LNCaP clone FGC (cell line): ENCODE data around the gene TRIP4.
"Not testable (repeated sequence)": the region's sequence is repeated elsewhere in the genome, so short reads cannot be mapped to it uniquely, and the experiment has no call there.

Experiments
- DNase-seq: peaks from one replicate; pipeline ENCODE4 v3.0.0-alpha.2; 2011; ENCODE audit warnings: low read depth
- H3K4me3 ChIP-seq: 2 replicates; pipeline ENCODE4 v1.5.1; 2011; ENCODE audit warnings: mild to moderate bottlenecking, low read depth, low read length, control low read depth
- TF ChIP-seq, protein P1 (sequence below): IDR thresholded peaks from 2 replicates; pipeline ENCODE4 v1.5.1; 2012; ENCODE audit warnings: mild to moderate bottlenecking; ENCODE audit not compliant: control insufficient read depth, insufficient read depth; ENCODE audit errors: extremely low read depth

Gene TRIP4

GRCh38 chr15:64480891-64481290 lies 93.3 kb downstream of the TRIP4 start:
- H3K4me3 ChIP-seq, result no peak overlapping the region
- no peak for DNase-seq
- TF ChIP-seq, protein P1, sequence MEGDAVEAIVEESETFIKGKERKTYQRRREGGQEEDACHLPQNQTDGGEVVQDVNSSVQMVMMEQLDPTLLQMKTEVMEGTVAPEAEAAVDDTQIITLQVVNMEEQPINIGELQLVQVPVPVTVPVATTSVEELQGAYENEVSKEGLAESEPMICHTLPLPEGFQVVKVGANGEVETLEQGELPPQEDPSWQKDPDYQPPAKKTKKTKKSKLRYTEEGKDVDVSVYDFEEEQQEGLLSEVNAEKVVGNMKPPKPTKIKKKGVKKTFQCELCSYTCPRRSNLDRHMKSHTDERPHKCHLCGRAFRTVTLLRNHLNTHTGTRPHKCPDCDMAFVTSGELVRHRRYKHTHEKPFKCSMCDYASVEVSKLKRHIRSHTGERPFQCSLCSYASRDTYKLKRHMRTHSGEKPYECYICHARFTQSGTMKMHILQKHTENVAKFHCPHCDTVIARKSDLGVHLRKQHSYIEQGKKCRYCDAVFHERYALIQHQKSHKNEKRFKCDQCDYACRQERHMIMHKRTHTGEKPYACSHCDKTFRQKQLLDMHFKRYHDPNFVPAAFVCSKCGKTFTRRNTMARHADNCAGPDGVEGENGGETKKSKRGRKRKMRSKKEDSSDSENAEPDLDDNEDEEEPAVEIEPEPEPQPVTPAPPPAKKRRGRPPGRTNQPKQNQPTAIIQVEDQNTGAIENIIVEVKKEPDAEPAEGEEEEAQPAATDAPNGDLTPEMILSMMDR, result no peak

- H3K4me3 ChIP-seq, result no peak overlapping the region
- TF ChIP-seq, protein P1, result no peak
- no peak for DNase-seq
These were observed 96.1 kb downstream of the TRIP4 start for GRCh38 chr15:64483749-64484148.

DNA sequence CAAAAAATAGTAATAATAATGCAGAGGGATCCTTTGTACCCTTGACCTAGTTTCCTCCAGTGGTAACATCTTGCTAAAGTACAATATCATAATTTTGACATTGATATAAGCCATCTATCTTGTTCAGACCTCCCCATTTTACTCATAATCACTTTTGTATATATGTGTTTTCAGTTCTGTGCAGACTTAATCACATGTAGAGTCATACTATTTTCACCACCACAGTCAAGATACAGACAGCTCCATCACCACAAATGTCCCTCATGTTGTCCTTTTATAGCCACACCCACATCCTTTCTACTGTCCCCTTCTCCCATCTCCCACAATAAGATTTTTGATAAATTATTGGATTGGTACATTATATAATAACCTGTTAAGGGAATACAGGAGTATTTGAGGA lies 98.2 kb downstream of the TRIP4 start:
- H3K4me3 ChIP-seq, result no peak overlapping the region
- TF ChIP-seq, protein P1, result no peak
- DNase-seq, result no peak

DNA sequence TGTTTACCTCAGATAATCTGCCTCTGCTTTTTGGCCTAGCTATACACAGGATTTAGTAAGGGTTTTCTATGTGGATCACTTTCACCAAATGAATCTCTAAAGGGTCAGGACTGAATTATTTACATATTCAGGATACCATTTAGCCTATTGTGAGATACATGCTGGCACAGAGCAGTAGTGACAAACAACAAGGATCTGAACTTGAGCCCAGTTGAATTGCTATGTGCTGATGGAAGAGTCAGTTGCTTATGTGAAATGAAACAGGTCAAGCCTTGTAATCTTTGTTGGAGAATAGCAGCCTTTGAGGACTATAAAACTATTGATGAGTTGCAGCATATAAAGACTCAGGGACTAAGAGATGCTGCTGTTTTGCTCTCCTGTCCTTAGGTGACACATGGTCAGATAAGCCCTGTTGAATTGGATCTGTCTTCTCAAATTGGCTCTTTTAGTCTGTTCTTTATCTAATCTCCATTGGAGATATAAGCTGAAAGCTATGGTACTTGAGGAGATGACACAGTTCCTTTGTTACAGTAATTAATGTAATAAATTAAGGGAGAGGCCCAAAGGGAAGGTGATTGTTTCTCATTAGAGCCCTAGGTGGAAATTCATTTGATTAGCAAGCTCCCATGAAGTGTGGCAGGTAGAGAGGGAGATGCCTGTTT lies 103.1 kb downstream of the TRIP4 start:
- TF ChIP-seq, protein P1, result no peak
- no peak overlapping the region for H3K4me3 ChIP-seq
- DNase-seq, result no peak

GRCh38 chr15:64493641-64494040 lies 106.0 kb downstream of the TRIP4 start:
- no peak overlapping the region for H3K4me3 ChIP-seq
- no peak for DNase-seq
- TF ChIP-seq, protein P1, result no peak

DNA sequence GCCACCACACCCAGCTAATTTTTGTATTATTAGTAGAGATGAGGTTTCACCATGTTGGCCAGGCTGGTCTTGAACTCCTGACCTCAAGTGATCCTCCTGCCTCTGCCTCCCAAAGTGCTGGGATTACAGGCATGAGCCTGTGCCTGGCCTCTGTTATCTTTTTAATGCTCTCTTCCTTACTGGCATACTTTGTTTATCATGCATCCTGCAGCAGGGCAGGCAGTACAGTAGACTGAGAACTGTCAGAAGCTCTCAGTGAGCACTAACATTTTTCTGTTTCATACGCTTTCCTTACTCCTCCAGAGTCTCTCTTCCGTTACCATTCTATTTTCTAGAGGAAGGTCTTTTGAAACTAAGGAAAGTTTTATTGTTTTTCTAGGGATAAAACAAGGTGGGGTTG lies 108.3 kb downstream of the TRIP4 start:
- not testable (repeated sequence) for H3K4me3 ChIP-seq, DNase-seq

- no peak overlapping the region for H3K4me3 ChIP-seq
- TF ChIP-seq, protein P1, result no peak
- no peak for DNase-seq
These were observed 113.2 kb downstream of the TRIP4 start for GRCh38 chr15:64500695-64501395.
